SK-N-SH (cell line): ENCODE measurements around the gene WHRN. TPM values are rescaled to one million over a fixed set of nuclear protein-coding genes. Genes with fewer than 3 reads are reported as not detected.
A peak's percentile ranks its signal among the peaks of the same experiment; 100 is the strongest.

Source experiments
- CTCF ChIA-PET: fragments of 300-600, 350-600 bp; formaldehyde crosslinking; extraction: SDS; loops from one replicate; lab custom pipeline; 2021; lab: Yijun Ruan, JAX
- POLR2A ChIA-PET: fragments of 350-600 bp; sonication (Branson Sonifier 250); formaldehyde crosslinking; extraction: SDS; loops from one replicate; lab custom pipeline; 2020; ENCODE audit warnings: antibody characterized with exemption, inconsistent platforms; lab: Yijun Ruan, JAX
- DNase-seq: peaks from one replicate; pipeline ENCODE4 v3.0.0; 2012
- H2AFZ ChIP-seq: fragments of 200-600 bp; sonication (generic); 2 replicates; pipeline ENCODE4 v1.8.1; 2016; ENCODE audit warnings: antibody characterized with exemption, mild to moderate bottlenecking, low read depth
- H3F3A ChIP-seq: fragments of 200-600 bp; sonication (generic); replicated peaks from 2 replicates; pipeline ENCODE3; 2016; ENCODE audit warnings: antibody characterized with exemption, mild to moderate bottlenecking; ENCODE audit not compliant: insufficient read depth
- H3K27ac ChIP-seq, 2 experiments: fragments of 200-500 bp in 1 of 2; fragments of 200-600 bp in 1 of 2; sonication (Bioruptor generic) in 1 of 2; sonication (generic), shearing (Covaris generic) in 1 of 2; 2 replicates each; pipeline versions ENCODE4 v1.5.1 to v1.6.1; 2014 to 2016; ENCODE audit warnings: low read depth in 2 of 2, inconsistent platforms in 1 of 2, low read length in 1 of 2, mild to moderate bottlenecking in 1 of 2, mixed read lengths in 1 of 2
- H3K27me3 ChIP-seq: fragments of 200-600 bp; sonication (generic), shearing (Covaris generic); 2 replicates; pipeline ENCODE4 v1.6.1; 2016; ENCODE audit warnings: mixed run types; ENCODE audit not compliant: insufficient read depth
- H3K36me3 ChIP-seq, 2 experiments: fragments of 200-500 bp in 1 of 2; fragments of 200-600 bp in 1 of 2; sonication (Bioruptor generic) in 1 of 2; sonication (generic) in 1 of 2; replicated peaks in 1 of 2; 2 replicates each; pipeline versions ENCODE3 to v1.5.1; 2014 to 2016; ENCODE audit warnings: low read length in 1 of 2, mild to moderate bottlenecking in 1 of 2; ENCODE audit not compliant: insufficient read depth in 2 of 2, control insufficient read depth in 1 of 2
- H3K4me1 ChIP-seq, 2 experiments: fragments of 200-500 bp in 1 of 2; fragments of 200-600 bp in 1 of 2; sonication (Bioruptor generic) in 1 of 2; sonication (generic), shearing (Covaris generic) in 1 of 2; 2 replicates each; pipeline versions ENCODE4 v1.5.1 to v1.6.1; 2014 to 2016; ENCODE audit warnings: low read depth in 1 of 2, low read length in 1 of 2, mixed run types in 1 of 2; ENCODE audit not compliant: insufficient read depth in 2 of 2, control insufficient read depth in 1 of 2
- H3K4me2 ChIP-seq: fragments of 200-600 bp; sonication (generic), shearing (Covaris generic); 2 replicates; pipeline ENCODE4 v1.6.1; 2017; ENCODE audit warnings: mixed run types
- H3K4me3 ChIP-seq, 2 experiments: fragments of 200-500 bp in 1 of 2; fragments of 200-600 bp in 1 of 2; sonication (Bioruptor generic) in 1 of 2; sonication (generic), shearing (Covaris generic) in 1 of 2; 2 replicates each; pipeline versions ENCODE4 v1.5.1 to v1.8.1; 2014 to 2016; ENCODE audit warnings: low read depth in 2 of 2, inconsistent platforms in 1 of 2, low read length in 1 of 2, mild to moderate bottlenecking in 1 of 2, mixed read lengths in 1 of 2, moderate library complexity in 1 of 2
- H3K79me2 ChIP-seq: fragments of 200-600 bp; sonication (generic); 2 replicates; pipeline ENCODE4 v1.8.1; 2017; ENCODE audit warnings: mild to moderate bottlenecking; ENCODE audit not compliant: insufficient read depth
- H3K9ac ChIP-seq: fragments of 200-600 bp; sonication (generic); 2 replicates; pipeline ENCODE4 v1.6.1; 2017; ENCODE audit warnings: mixed run types
- H3K9me2 ChIP-seq: fragments of 200-600 bp; sonication (generic); 2 replicates; pipeline ENCODE4 v1.6.1; 2017; ENCODE audit warnings: mixed run types
- H3K9me3 ChIP-seq: fragments of 200-600 bp; sonication (generic); 2 replicates; pipeline ENCODE4 v1.6.1; 2017; ENCODE audit warnings: mixed run types, mild to moderate bottlenecking, moderate library complexity
- H4K20me1 ChIP-seq: fragments of 200-600 bp; sonication (generic); 2 replicates; pipeline ENCODE4 v1.6.1; 2017; ENCODE audit warnings: mild to moderate bottlenecking, mixed run types; ENCODE audit not compliant: insufficient read depth
- EP300 ChIP-seq, 2 experiments: IDR thresholded peaks; 2 replicates each; pipeline versions ENCODE4 v1.4.0 to v1.6.1; 2012; ENCODE audit warnings: borderline replicate concordance in 1 of 2, low read depth in 1 of 2, low read length in 1 of 2
- FOXM1 ChIP-seq: IDR thresholded peaks from 2 replicates; pipeline ENCODE4 v1.4.0; 2012; ENCODE audit warnings: low read depth, mild to moderate bottlenecking
- MXI1 ChIP-seq: IDR thresholded peaks from 2 replicates; pipeline ENCODE4 v1.6.1; 2012; ENCODE audit warnings: mild to moderate bottlenecking, low read depth, low read length, improper control_type of control experiment
- NRF1 ChIP-seq: IDR thresholded peaks from 2 replicates; pipeline ENCODE4 v1.6.1; 2012; ENCODE audit warnings: low read depth, mild to moderate bottlenecking, low read length
- RAD21 ChIP-seq: IDR thresholded peaks from 2 replicates; pipeline ENCODE4 v1.6.1; 2012; ENCODE audit warnings: mild to moderate bottlenecking, low read length
- RCOR1 ChIP-seq: fragments of 150-350 bp; IDR thresholded peaks from 2 replicates; pipeline ENCODE4 v1.6.1; 2017; ENCODE audit warnings: antibody characterized with exemption, low read length
- RFX5 ChIP-seq: IDR thresholded peaks from 2 replicates; pipeline ENCODE4 v1.6.1; 2012; ENCODE audit warnings: mild to moderate bottlenecking, improper control_type of control experiment, low read length
- SMC3 ChIP-seq: IDR thresholded peaks from 2 replicates; pipeline ENCODE4 v1.6.1; 2012; ENCODE audit warnings: low read depth, low read length, improper control_type of control experiment
- WGBS: methylation state at CpG from one replicate; pipeline ENCODE4 v1.1.6; 2017; ENCODE audit warnings: low lambda C conversion rate; 5-methylcytosine and 5-hydroxymethylcytosine counted together
- polyA plus RNA-seq, 3 experiments: library from polyadenylated mRNA; depleted of rRNA; stranded (reverse); fragments of >200 nt; gene quantifications; 2 replicates each; pipeline ENCODE4 v1.2.3, GENCODE V29; 2012
- TF ChIP-seq, protein P1 (sequence below): IDR thresholded peaks from 2 replicates; pipeline ENCODE4 v1.6.1; 2012; ENCODE audit warnings: mild to moderate bottlenecking, low read depth, low read length, moderate library complexity
- TF ChIP-seq, protein P2 (sequence below): IDR thresholded peaks from 2 replicates; pipeline ENCODE4 v1.4.0; 2012; ENCODE audit warnings: low read depth, borderline replicate concordance
- TF ChIP-seq, protein P3 (sequence below): IDR thresholded peaks from 2 replicates; pipeline ENCODE4 v1.4.0; 2012; ENCODE audit warnings: low read depth
- TF ChIP-seq, protein P4 (sequence below): IDR thresholded peaks from 2 replicates; pipeline ENCODE4; 2012

The WHRN gene
- polyA plus RNA-seq, 1 of the 3 experiments (the other 2 are of a cell fraction) = 4.6 TPM

DNA sequence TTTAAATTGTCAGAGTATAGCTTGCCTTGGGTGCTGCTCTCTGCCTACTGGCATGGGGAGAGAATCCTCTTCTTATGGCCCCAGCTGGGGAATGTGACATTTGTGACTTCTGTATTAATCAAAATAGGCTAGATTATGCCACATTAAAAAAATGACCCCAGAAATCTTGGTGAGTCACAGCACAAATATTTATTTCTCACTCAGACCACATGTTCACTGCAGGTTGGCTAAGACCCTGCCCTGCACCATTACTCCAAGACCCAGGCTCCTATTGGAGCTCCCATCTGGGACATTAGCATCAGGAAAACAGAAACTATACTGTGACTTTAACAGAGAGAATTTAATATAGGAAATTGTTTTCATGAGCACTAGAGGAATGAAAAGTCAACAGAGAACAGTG lies 16.6 kb upstream of the WHRN start:
- Histone ChIP-seq H3K4me3 (no peak overlapping the region), H3K79me2 (no peaks in the 10 kb centered on the region), H3K27ac (no peak overlapping the region), H4K20me1 (no peaks in the 10 kb centered on the region), H2AFZ (no peak overlapping the region), H3K9ac (no peak overlapping the region), H3K9me3 (no peaks in the 10 kb centered on the region), H3K36me3 (no peaks in the 10 kb centered on the region), H3K4me2 (no peak overlapping the region), H3K9me2 (no peaks in the 10 kb centered on the region), H3K27me3 (peaks cover 23% of the 10 kb centered on the region; the same call in 1 of the 2 replicates), H3F3A (peaks cover 7% of the 10 kb centered on the region), H3K4me1 (no peaks in the 10 kb centered on the region)
- TF ChIP-seq RAD21 (no peak), SMC3 (no peak), NRF1 (no peak), MXI1 (no peak)
- TF ChIP-seq, protein P1, sequence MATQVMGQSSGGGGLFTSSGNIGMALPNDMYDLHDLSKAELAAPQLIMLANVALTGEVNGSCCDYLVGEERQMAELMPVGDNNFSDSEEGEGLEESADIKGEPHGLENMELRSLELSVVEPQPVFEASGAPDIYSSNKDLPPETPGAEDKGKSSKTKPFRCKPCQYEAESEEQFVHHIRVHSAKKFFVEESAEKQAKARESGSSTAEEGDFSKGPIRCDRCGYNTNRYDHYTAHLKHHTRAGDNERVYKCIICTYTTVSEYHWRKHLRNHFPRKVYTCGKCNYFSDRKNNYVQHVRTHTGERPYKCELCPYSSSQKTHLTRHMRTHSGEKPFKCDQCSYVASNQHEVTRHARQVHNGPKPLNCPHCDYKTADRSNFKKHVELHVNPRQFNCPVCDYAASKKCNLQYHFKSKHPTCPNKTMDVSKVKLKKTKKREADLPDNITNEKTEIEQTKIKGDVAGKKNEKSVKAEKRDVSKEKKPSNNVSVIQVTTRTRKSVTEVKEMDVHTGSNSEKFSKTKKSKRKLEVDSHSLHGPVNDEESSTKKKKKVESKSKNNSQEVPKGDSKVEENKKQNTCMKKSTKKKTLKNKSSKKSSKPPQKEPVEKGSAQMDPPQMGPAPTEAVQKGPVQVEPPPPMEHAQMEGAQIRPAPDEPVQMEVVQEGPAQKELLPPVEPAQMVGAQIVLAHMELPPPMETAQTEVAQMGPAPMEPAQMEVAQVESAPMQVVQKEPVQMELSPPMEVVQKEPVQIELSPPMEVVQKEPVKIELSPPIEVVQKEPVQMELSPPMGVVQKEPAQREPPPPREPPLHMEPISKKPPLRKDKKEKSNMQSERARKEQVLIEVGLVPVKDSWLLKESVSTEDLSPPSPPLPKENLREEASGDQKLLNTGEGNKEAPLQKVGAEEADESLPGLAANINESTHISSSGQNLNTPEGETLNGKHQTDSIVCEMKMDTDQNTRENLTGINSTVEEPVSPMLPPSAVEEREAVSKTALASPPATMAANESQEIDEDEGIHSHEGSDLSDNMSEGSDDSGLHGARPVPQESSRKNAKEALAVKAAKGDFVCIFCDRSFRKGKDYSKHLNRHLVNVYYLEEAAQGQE = no peak
- ChIA-PET POLR2A (no interaction called here), CTCF (interaction anchor here (0.9 to 1.2 kb wide), 3 partner anchors 13 to 159 kb away, joined by 3 to 4 read pairs (median 4); no protein-coding TSS in a partner anchor)
- no peak for DNase-seq

DNA sequence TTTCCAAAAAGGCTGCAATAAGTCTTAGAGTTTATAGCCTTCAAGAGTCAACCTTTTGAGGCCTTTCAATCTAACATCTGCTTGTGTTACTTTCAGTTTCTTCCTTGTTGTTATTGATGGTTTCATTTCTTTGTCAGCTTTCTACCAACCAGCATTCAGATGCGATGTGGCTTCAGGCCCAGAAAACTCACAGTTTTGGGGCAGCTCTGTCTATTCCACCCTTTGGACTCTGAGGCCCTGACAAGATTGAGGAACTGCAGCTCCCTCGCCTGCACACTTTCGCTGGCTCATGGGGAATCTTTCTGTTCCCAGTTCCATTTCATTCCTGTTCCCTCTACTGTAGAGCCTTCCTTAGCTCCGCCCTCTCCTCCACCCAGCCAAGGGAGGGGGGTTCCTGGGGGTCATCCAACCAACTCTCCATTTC lies 13.3 kb upstream of the WHRN start:
- ChIA-PET CTCF (interaction anchor here (1.0 to 2.5 kb wide), 3 partner anchors 14 to 135 kb away, joined by 5 to 8 read pairs (median 6); no protein-coding TSS in a partner anchor), POLR2A (no interaction called here)
- no peak for TF ChIP-seq SMC3
- TF ChIP-seq, protein P2, sequence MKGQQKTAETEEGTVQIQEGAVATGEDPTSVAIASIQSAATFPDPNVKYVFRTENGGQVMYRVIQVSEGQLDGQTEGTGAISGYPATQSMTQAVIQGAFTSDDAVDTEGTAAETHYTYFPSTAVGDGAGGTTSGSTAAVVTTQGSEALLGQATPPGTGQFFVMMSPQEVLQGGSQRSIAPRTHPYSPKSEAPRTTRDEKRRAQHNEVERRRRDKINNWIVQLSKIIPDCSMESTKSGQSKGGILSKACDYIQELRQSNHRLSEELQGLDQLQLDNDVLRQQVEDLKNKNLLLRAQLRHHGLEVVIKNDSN = no peak
- TF ChIP-seq RAD21 = no peak
- TF ChIP-seq, protein P3, sequence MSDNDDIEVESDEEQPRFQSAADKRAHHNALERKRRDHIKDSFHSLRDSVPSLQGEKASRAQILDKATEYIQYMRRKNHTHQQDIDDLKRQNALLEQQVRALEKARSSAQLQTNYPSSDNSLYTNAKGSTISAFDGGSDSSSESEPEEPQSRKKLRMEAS = no peak
- TF ChIP-seq, protein P4, sequence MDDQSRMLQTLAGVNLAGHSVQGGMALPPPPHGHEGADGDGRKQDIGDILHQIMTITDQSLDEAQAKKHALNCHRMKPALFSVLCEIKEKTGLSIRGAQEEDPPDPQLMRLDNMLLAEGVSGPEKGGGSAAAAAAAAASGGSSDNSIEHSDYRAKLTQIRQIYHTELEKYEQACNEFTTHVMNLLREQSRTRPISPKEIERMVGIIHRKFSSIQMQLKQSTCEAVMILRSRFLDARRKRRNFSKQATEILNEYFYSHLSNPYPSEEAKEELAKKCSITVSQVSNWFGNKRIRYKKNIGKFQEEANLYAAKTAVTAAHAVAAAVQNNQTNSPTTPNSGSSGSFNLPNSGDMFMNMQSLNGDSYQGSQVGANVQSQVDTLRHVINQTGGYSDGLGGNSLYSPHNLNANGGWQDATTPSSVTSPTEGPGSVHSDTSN = no peak
- no peak for TF ChIP-seq RCOR1
- no peak for TF ChIP-seq EP300 (IDR thresholded peaks at IDR 0.05; ENCODE audit: borderline replicate concordance in 1 of 2, low read depth in 1 of 2, low read length in 1 of 2)
- TF ChIP-seq FOXM1 = no peak
- TF ChIP-seq RFX5 = no peak
- no peak for TF ChIP-seq MXI1
- Histone ChIP-seq H3K9ac (no peak overlapping the region), H3K4me2 (no peak overlapping the region), H4K20me1 (no peaks in the 10 kb centered on the region), H3K27ac (no peak overlapping the region), H3K79me2 (no peaks in the 10 kb centered on the region), H3K9me2 (no peaks in the 10 kb centered on the region), H3K9me3 (no peaks in the 10 kb centered on the region), H3F3A (no peaks in the 10 kb centered on the region), H3K27me3 (peaks cover 27% of the 10 kb centered on the region; the same call in 1 of the 2 replicates), H3K4me1 (no peaks in the 10 kb centered on the region), H2AFZ (no peak overlapping the region), H3K4me3 (peak overlapping the region in 1 of 2 experiments; percentile 23; a peak in 1 of 4 replicates), H3K36me3 (no peaks in the 10 kb centered on the region)
- DNase-seq = no peak
- WGBS = 38% methylated on average over 4 of the region's 4 CpGs
